Measurements from ENCODE around the gene MBP. TPM values are rescaled to one million over a fixed set of nuclear protein-coding genes. Genes with fewer than 3 reads are reported as not detected.
"Not testable (repeated sequence)": the region's sequence is repeated elsewhere in the genome, so short reads cannot be mapped to it uniquely, and the experiment has no call there.

The MBP gene
- polyA plus RNA-seq, 1 donor from 2014 or later: 3.3 TPM

- TF ChIP-seq EP300 (conservative IDR thresholded peaks at IDR 0.05; ENCODE audit: poor library complexity, severe bottlenecking) (no peak), RAD21 (conservative IDR thresholded peaks at IDR 0.05) (no peak), SMC3 (conservative IDR thresholded peaks at IDR 0.05; ENCODE audit: poor library complexity) (no peak), EZH2 (IDR thresholded peaks at IDR 0.05; ENCODE audit: borderline replicate concordance, insufficient read depth, low read length, poor library complexity, severe bottlenecking) (no peak), MXI1 (conservative IDR thresholded peaks at IDR 0.05; ENCODE audit: poor library complexity, severe bottlenecking) (no peak), REST (IDR thresholded peaks at IDR 0.05; ENCODE audit: borderline replicate concordance) (no peak), TAF1 (IDR thresholded peaks at IDR 0.05; ENCODE audit: low read depth) (no peak)
- H3K79me2 ChIP-seq (replicated peaks; ENCODE audit: insufficient read depth, low read length): no peaks in the 10 kb centered on the region
- H3K9me3 ChIP-seq (ENCODE audit: low read length): no peaks in the 10 kb centered on the region
- H3F3A ChIP-seq (ENCODE audit: insufficient read depth, low read length, poor library complexity, severe bottlenecking): no peaks in the 10 kb centered on the region
- no peaks in the 10 kb centered on the region for H3K27me3 ChIP-seq (ENCODE audit: insufficient read depth, low read depth, low read length)
- no peak overlapping the region for H3K9ac ChIP-seq (ENCODE audit: low read length)
- no peak overlapping the region for H3K27ac ChIP-seq (ENCODE audit: low read length)
- no peaks in the 10 kb centered on the region for H3K9me2 ChIP-seq (ENCODE audit: insufficient read depth, low read length)
- H3K4me3 ChIP-seq (ENCODE audit: low read length): no peak overlapping the region
- no peaks in the 10 kb centered on the region for H4K20me1 ChIP-seq (ENCODE audit: insufficient read depth)
- no peak overlapping the region for H3K4me2 ChIP-seq (ENCODE audit: low read length)
- peaks cover 8% of the 10 kb centered on the region for H3K36me3 ChIP-seq (ENCODE audit: insufficient read depth, low read length)
- no peak overlapping the region for H2AFZ ChIP-seq (ENCODE audit: low read depth, low read length)
Observed at GRCh38 chr18:76948345-76948744, 184.2 kb downstream of the MBP start.

GRCh38 chr18:76944346-76944745 is 188.2 kb downstream of the MBP start:
- H3K27ac ChIP-seq (ENCODE audit: low read length); H3K27me3 ChIP-seq (ENCODE audit: insufficient read depth, low read depth, low read length); H3K79me2 ChIP-seq (replicated peaks; ENCODE audit: insufficient read depth, low read length); H3K4me2 ChIP-seq (ENCODE audit: low read length); H2AFZ ChIP-seq (ENCODE audit: low read depth, low read length); H3K9me3 ChIP-seq (ENCODE audit: low read length); H3F3A ChIP-seq (ENCODE audit: insufficient read depth, low read length, poor library complexity, severe bottlenecking); H3K9ac ChIP-seq (ENCODE audit: low read length); H3K9me2 ChIP-seq (ENCODE audit: insufficient read depth, low read length); H3K36me3 ChIP-seq (ENCODE audit: insufficient read depth, low read length); H4K20me1 ChIP-seq (ENCODE audit: insufficient read depth); H3K4me3 ChIP-seq (ENCODE audit: low read length): not testable (repeated sequence)

- Histone ChIP-seq H3K4me2 (ENCODE audit: low read length) (no peak overlapping the region), H3K27me3 (ENCODE audit: insufficient read depth, low read depth, low read length) (no peaks in the 10 kb centered on the region), H3K9me2 (ENCODE audit: insufficient read depth, low read length) (no peaks in the 10 kb centered on the region), H3K79me2 (replicated peaks; ENCODE audit: insufficient read depth, low read length) (no peaks in the 10 kb centered on the region), H3K9me3 (ENCODE audit: low read length) (no peaks in the 10 kb centered on the region), H3K9ac (ENCODE audit: low read length) (no peak overlapping the region), H3K4me3 (ENCODE audit: low read length) (no peak overlapping the region), H3K36me3 (ENCODE audit: insufficient read depth, low read length) (peaks cover 4% of the 10 kb centered on the region), H2AFZ (ENCODE audit: low read depth, low read length) (no peak overlapping the region), H4K20me1 (ENCODE audit: insufficient read depth) (no peaks in the 10 kb centered on the region), H3F3A (ENCODE audit: insufficient read depth, low read length, poor library complexity, severe bottlenecking) (no peaks in the 10 kb centered on the region), H3K27ac (ENCODE audit: low read length) (no peak overlapping the region)
- no peak for TF ChIP-seq REST (IDR thresholded peaks at IDR 0.05; ENCODE audit: borderline replicate concordance)
- no peak for TF ChIP-seq RAD21 (conservative IDR thresholded peaks at IDR 0.05)
- no peak for TF ChIP-seq POLR2AphosphoS5 (IDR thresholded peaks at IDR 0.05)
- no peak for TF ChIP-seq CTCF (IDR thresholded peaks at IDR 0.05; ENCODE audit: poor library complexity, severe bottlenecking)
- no peak for TF ChIP-seq EP300 (conservative IDR thresholded peaks at IDR 0.05; ENCODE audit: poor library complexity, severe bottlenecking)
- no peak for TF ChIP-seq EZH2 (IDR thresholded peaks at IDR 0.05; ENCODE audit: borderline replicate concordance, insufficient read depth, low read length, poor library complexity, severe bottlenecking)
- TF ChIP-seq MXI1 (conservative IDR thresholded peaks at IDR 0.05; ENCODE audit: poor library complexity, severe bottlenecking): no peak
- TF ChIP-seq TAF1 (IDR thresholded peaks at IDR 0.05; ENCODE audit: low read depth): no peak
- no peak for TF ChIP-seq SMC3 (conservative IDR thresholded peaks at IDR 0.05; ENCODE audit: poor library complexity)
Observed at GRCh38 chr18:76943542-76944339, 188.8 kb downstream of the MBP start.

Data from neural cell (in vitro differentiated cells).